B cell (primary cell): Measurements from ENCODE around the gene CACNA1H. TPM values are rescaled to one million over a fixed set of nuclear protein-coding genes. Genes with fewer than 3 reads are reported as not detected.

ENCODE experiments used
- ATAC-seq: fragments of 200-7000 bp; cut with Tn5 transposase; one replicate; pipeline ENCODE4 v1.10.0; 2021; ENCODE audit warnings: low read depth, mild to moderate bottlenecking, moderate number of reproducible peaks, moderate library complexity
- CTCF ChIA-PET: fragments of 350-600 bp; sonication (Branson Sonifier 250); formaldehyde crosslinking; loops from one replicate; lab custom pipeline; 2021; ENCODE audit warnings: antibody characterized with exemption, inconsistent platforms; lab: Charles Lee
- POLR2A ChIA-PET: fragments of 350-600 bp; sonication (Branson Sonifier 250); formaldehyde crosslinking; loops from one replicate; lab custom pipeline; 2021; ENCODE audit warnings: antibody characterized with exemption; lab: Charles Lee
- DNase-seq: peaks from one replicate; pipeline ENCODE4 v3.0.0; 2013
- H2AFZ ChIP-seq: 2 replicates; pipeline ENCODE4 v1.6.1; 2012; ENCODE audit warnings: mild to moderate bottlenecking, low read depth, low read length; ENCODE audit not compliant: insufficient read depth, poor library complexity, severe bottlenecking
- H3K27ac ChIP-seq, 2 donors: 1 replicate in 1 of 2; 2 replicates in 1 of 2; pipeline ENCODE4 v1.5.1; 2012 to 2013; ENCODE audit warnings: low read length in 2 of 2, mild to moderate bottlenecking in 2 of 2, moderate library complexity in 1 of 2
- H3K27me3 ChIP-seq, 4 experiments: fragments of 200-600 bp in 1 of 4; sonication (generic) in 1 of 4; replicated peaks in 1 of 4; 1 replicate in 2 of 4; 2 replicates in 2 of 4; pipeline versions ENCODE4 v1.6.1 to v1.7.0; 2013 to 2016; ENCODE audit warnings: low read length in 3 of 4, mild to moderate bottlenecking in 2 of 4, mixed read lengths in 1 of 4, moderate library complexity in 1 of 4; ENCODE audit not compliant: insufficient read depth in 4 of 4, control insufficient read depth in 3 of 4; ENCODE audit errors: control extremely low read depth in 1 of 4
- H3K36me3 ChIP-seq, 2 experiments: replicated peaks in 1 of 2; 1 replicate in 1 of 2; 2 replicates in 1 of 2; pipeline versions ENCODE4 v1.6.1 to v1.7.1; 2013; ENCODE audit warnings: low read length in 1 of 2; ENCODE audit not compliant: insufficient read depth in 2 of 2, control insufficient read depth in 1 of 2; ENCODE audit errors: control extremely low read depth in 1 of 2, extremely low read depth in 1 of 2
- H3K4me1 ChIP-seq, 2 donors: fragments of 200-600 bp in 1 of 2; sonication (generic) in 1 of 2; 1 replicate in 1 of 2; 2 replicates in 1 of 2; pipeline versions ENCODE4 v1.5.1 to v1.6.1; 2013 to 2017; ENCODE audit warnings: low read length in 2 of 2; ENCODE audit not compliant: control insufficient read depth in 2 of 2, insufficient read depth in 2 of 2
- H3K4me2 ChIP-seq: replicated peaks from 2 replicates; pipeline ENCODE3; 2012; ENCODE audit warnings: mild to moderate bottlenecking, low read depth, low read length; ENCODE audit not compliant: poor library complexity, severe bottlenecking
- H3K4me3 ChIP-seq, 5 experiments: fragments of 200-600 bp in 1 of 5; sonication (generic) in 1 of 5; 1 replicate in 3 of 5; 2 replicates in 2 of 5; pipeline versions ENCODE4 v1.5.1 to v1.7.0; 2011 to 2016; ENCODE audit warnings: low read length in 4 of 5, mild to moderate bottlenecking in 4 of 5, low read depth in 2 of 5, control low read depth in 1 of 5, moderate library complexity in 1 of 5; ENCODE audit not compliant: insufficient read depth in 1 of 5; ENCODE audit errors: control extremely low read depth in 1 of 5, extremely low read depth in 1 of 5
- H3K79me2 ChIP-seq: fragments of 200-600 bp; sonication (generic); one replicate; pipeline ENCODE4 v1.6.0; 2016; ENCODE audit warnings: low read length; ENCODE audit not compliant: control insufficient read depth, insufficient read depth
- H3K9ac ChIP-seq: fragments of 200-600 bp; sonication (generic); 2 replicates; pipeline ENCODE4 v1.6.1; 2017; ENCODE audit warnings: mild to moderate bottlenecking, low read length, moderate library complexity
- H3K9me3 ChIP-seq, 3 donors: one replicate each; pipeline versions ENCODE4 v1.6.1 to v1.7.1; 2013; ENCODE audit warnings: low read length in 2 of 3; ENCODE audit not compliant: control insufficient read depth in 2 of 3, insufficient read depth in 1 of 3; ENCODE audit errors: control extremely low read depth in 1 of 3
- H4K20me1 ChIP-seq: 2 replicates; pipeline ENCODE4 v1.6.0; 2012; ENCODE audit warnings: mild to moderate bottlenecking, low read length; ENCODE audit not compliant: insufficient read depth, control insufficient read depth, poor library complexity, severe bottlenecking
- H3K27ac Mint-ChIP-seq: one replicate; pipeline ENCODE4 v1.8.0; 2021; ENCODE audit warnings: mixed read lengths
- H3K27me3 Mint-ChIP-seq: one replicate; pipeline ENCODE4 v1.8.0; 2021; ENCODE audit warnings: mixed read lengths
- H3K4me1 Mint-ChIP-seq: one replicate; pipeline ENCODE4 v1.8.0; 2021; ENCODE audit warnings: mixed read lengths
- H3K4me3 Mint-ChIP-seq: one replicate; pipeline ENCODE4 v1.8.0; 2021; ENCODE audit warnings: mixed read lengths
- H3K9me3 Mint-ChIP-seq: one replicate; pipeline ENCODE4 v1.8.0; 2022; ENCODE audit warnings: mixed read lengths; ENCODE audit not compliant: insufficient read depth
- CTCF ChIP-seq: fragments of 200-600 bp; IDR thresholded peaks from one replicate; pipeline ENCODE4 v1.8.0; 2022; ENCODE audit warnings: antibody characterized with exemption, mild to moderate bottlenecking
- EZH2 ChIP-seq: IDR thresholded peaks from 2 replicates; pipeline ENCODE4 v1.6.1; 2012; ENCODE audit warnings: borderline replicate concordance, low read depth, mild to moderate bottlenecking, moderate library complexity, low read length; ENCODE audit not compliant: insufficient read depth, poor library complexity, severe bottlenecking
- WGBS: methylation state at CpG from one replicate; pipeline ENCODE4 v1.1.5; 2013; ENCODE audit warnings: missing lambda C conversion rate; ENCODE audit not compliant: insufficient coverage; 5-methylcytosine and 5-hydroxymethylcytosine counted together
- intact Hi-C: fragments of 100-400 bp; cut with micrococcal nuclease; formaldehyde crosslinking; loops from one replicate; pipeline ENCODE4 v1.10.0; 2022
- polyA plus RNA-seq: library from polyadenylated mRNA; depleted of rRNA; stranded (reverse); fragments of >200 nt; gene quantifications from 2 replicates; pipeline ENCODE4 v1.2.3, GENCODE V29; 2012
- total RNA-seq, 2 donors: library from RNA; stranded (reverse); fragments of 120-200 nt in 1 of 2; gene quantifications; 1 replicate in 1 of 2; 2 replicates in 1 of 2; pipeline versions ENCODE4 v1.2.3 to v1.2.4, GENCODE V29; 2013 to 2022

CACNA1H gene
- total and polyA plus RNA-seq, 2 donors (not counting 1 experiment from before 2014, with no cell fraction given), result 0.05 to 0.10 TPM

- no peak for ATAC-seq
- H3K79me2 ChIP-seq, result no peaks in the 10 kb centered on the region
- Mint-ChIP-seq H3K9me3 (no peaks in the 10 kb centered on the region), H3K27ac (no peak overlapping the region), H3K4me3 (no peak overlapping the region), H3K27me3 (no peaks in the 10 kb centered on the region), H3K4me1 (no peaks in the 10 kb centered on the region)
- no peaks in the 10 kb centered on the region for H3K4me1 ChIP-seq
- H4K20me1 ChIP-seq, result no peaks in the 10 kb centered on the region
- DNase-seq, result no peak
- peaks cover 0 to 4% (median 0%) of the 10 kb centered on the region in 4 experiments for H3K27me3 ChIP-seq
- no peaks in the 10 kb centered on the region for H3K36me3 ChIP-seq
- no peak overlapping the region for H2AFZ ChIP-seq
- no peaks in the 10 kb centered on the region for H3K9me3 ChIP-seq
- CTCF ChIA-PET, result no interaction called here
- no peak overlapping the region for H3K27ac ChIP-seq
- 81% methylated on average over 14 of the region's 21 CpGs for WGBS
- no peak overlapping the region for H3K4me2 ChIP-seq
- H3K9ac ChIP-seq, result no peak overlapping the region
- POLR2A ChIA-PET, result no interaction called here
- TF ChIP-seq EZH2 (no peak), CTCF (no peak)
- intact Hi-C loops, result no loop called here
- H3K4me3 ChIP-seq, result no peak overlapping the region
Measured at GRCh38 chr16:1178295-1178910, 25.5 kb downstream of the CACNA1H start.

- Mint-ChIP-seq H3K4me1 (no peaks in the 10 kb centered on the region), H3K9me3 (no peaks in the 10 kb centered on the region), H3K27ac (no peak overlapping the region), H3K4me3 (no peak overlapping the region), H3K27me3 (no peaks in the 10 kb centered on the region)
- H3K9ac ChIP-seq, result no peak overlapping the region
- no peaks in the 10 kb centered on the region for H4K20me1 ChIP-seq
- H3K79me2 ChIP-seq, result no peaks in the 10 kb centered on the region
- peaks cover 0 to 6% (median 0%) of the 10 kb centered on the region in 3 donors for H3K9me3 ChIP-seq
- H3K27ac ChIP-seq, result no peak overlapping the region
- intact Hi-C loops, result no loop called here
- no peaks in the 10 kb centered on the region for H3K36me3 ChIP-seq
- POLR2A ChIA-PET, result no interaction called here
- 82% methylated on average over 38 of the region's 38 CpGs for WGBS
- no peak overlapping the region for H2AFZ ChIP-seq
- DNase-seq (no peak), ATAC-seq (no peak)
- peaks cover 0 to 4% (median 0%) of the 10 kb centered on the region in 4 experiments for H3K27me3 ChIP-seq
- no peaks in the 10 kb centered on the region for H3K4me1 ChIP-seq
- TF ChIP-seq EZH2 (no peak), CTCF (no peak)
- no peak overlapping the region for H3K4me3 ChIP-seq
- H3K4me2 ChIP-seq, result no peak overlapping the region
- CTCF ChIA-PET, result no interaction called here
Measured at GRCh38 chr16:1180549-1181403, 27.9 kb downstream of the CACNA1H start.
